IMR-90 (cell line): ENCODE measurements around the gene CLDN24. TPM values are rescaled to one million over a fixed set of nuclear protein-coding genes. Genes with fewer than 3 reads are reported as not detected.

ENCODE experiments used
- ATAC-seq: fragments of 200-7000 bp; cut with Tn5 transposase; 2 replicates; pipeline ENCODE4 v1.9.1; 2020; ENCODE audit warnings: low read depth, mild to moderate bottlenecking, moderate library complexity
- BruUV-seq: library from RNA; stranded (reverse); fragments of 400-500 nt; replicated peaks from 2 replicates; lab custom pipeline; 2021; lab: Mats Ljungman, UMichigan
- CTCF ChIA-PET: fragments of 300-600 bp; formaldehyde crosslinking; extraction: SDS; loops from one replicate; lab custom pipeline; 2021; ENCODE audit warnings: antibody characterized with exemption; lab: Yijun Ruan, JAX
- POLR2A ChIA-PET: fragments of 300-600 bp; sonication (Branson Sonifier 250); formaldehyde crosslinking; loops from one replicate; lab custom pipeline; 2022; ENCODE audit warnings: antibody characterized with exemption; ENCODE audit not compliant: unreplicated experiment; lab: Charles Lee
- DNase-seq: peaks from one replicate; pipeline ENCODE4 v3.0.0; 2013
- H2AFZ ChIP-seq: replicated peaks from 2 replicates; pipeline ENCODE3; 2013; ENCODE audit warnings: low read length, mild to moderate bottlenecking; ENCODE audit not compliant: poor library complexity
- H2AK5ac ChIP-seq: 2 replicates; pipeline ENCODE4 v1.6.1; 2013; ENCODE audit warnings: low read depth, low read length, inconsistent platforms
- H2AK9ac ChIP-seq: replicated peaks from 2 replicates; pipeline ENCODE3; 2013; ENCODE audit warnings: mild to moderate bottlenecking, low read depth, low read length, moderate library complexity; ENCODE audit not compliant: poor library complexity
- H2BK120ac ChIP-seq: 2 replicates; pipeline ENCODE4 v1.6.1; 2013; ENCODE audit warnings: low read depth, low read length, inconsistent platforms
- H2BK15ac ChIP-seq: 3 replicates; pipeline ENCODE4 v1.6.1; 2013; ENCODE audit warnings: low read depth, low read length, inconsistent platforms
- H2BK20ac ChIP-seq: 2 replicates; pipeline ENCODE4 v1.6.1; 2013; ENCODE audit warnings: low read depth, mild to moderate bottlenecking, inconsistent platforms, low read length, moderate library complexity
- H2BK5ac ChIP-seq: 2 replicates; pipeline ENCODE4 v1.6.1; 2013; ENCODE audit warnings: mild to moderate bottlenecking, low read depth, low read length, inconsistent platforms; ENCODE audit not compliant: poor library complexity, severe bottlenecking
- H3K14ac ChIP-seq: replicated peaks from 2 replicates; pipeline ENCODE4 v1.6.1; 2013; ENCODE audit warnings: low read depth, low read length, inconsistent platforms
- H3K18ac ChIP-seq: 2 replicates; pipeline ENCODE4 v1.6.1; 2013; ENCODE audit warnings: low read depth, low read length, control low read depth
- H3K23ac ChIP-seq: 2 replicates; pipeline ENCODE4 v1.6.1; 2013; ENCODE audit warnings: low read depth, low read length, inconsistent platforms
- H3K27ac ChIP-seq: 2 replicates; pipeline ENCODE4 v1.5.1; 2013; ENCODE audit warnings: mild to moderate bottlenecking, control low read depth, low read length; ENCODE audit not compliant: insufficient read depth
- H3K27me3 ChIP-seq: 2 replicates; pipeline ENCODE4 v1.6.1; 2013; ENCODE audit warnings: low read length; ENCODE audit not compliant: control insufficient read depth, insufficient read depth
- H3K36me3 ChIP-seq: 2 replicates; pipeline ENCODE4 v1.6.1; 2013; ENCODE audit warnings: low read length, mixed read lengths; ENCODE audit not compliant: control insufficient read depth, insufficient read depth
- H3K4ac ChIP-seq: 2 replicates; pipeline ENCODE4 v1.6.1; 2013; ENCODE audit warnings: low read depth, low read length, inconsistent platforms
- H3K4me1 ChIP-seq: 2 replicates; pipeline ENCODE4 v1.6.1; 2013; ENCODE audit warnings: low read length, mixed read lengths; ENCODE audit not compliant: control insufficient read depth, insufficient read depth
- H3K4me2 ChIP-seq: 2 replicates; pipeline ENCODE4 v1.6.1; 2013; ENCODE audit warnings: low read depth, mild to moderate bottlenecking, control low read depth, low read length, moderate library complexity
- H3K4me3 ChIP-seq: 2 replicates; pipeline ENCODE4 v1.5.1; 2013; ENCODE audit warnings: low read depth, mild to moderate bottlenecking, control low read depth, low read length, moderate library complexity; ENCODE audit not compliant: insufficient read depth
- H3K56ac ChIP-seq: 2 replicates; pipeline ENCODE4 v1.6.1; 2013; ENCODE audit warnings: low read length, inconsistent platforms; ENCODE audit not compliant: insufficient read depth; ENCODE audit errors: extremely low read depth
- H3K79me1 ChIP-seq, 2 experiments: 2 replicates each; pipeline ENCODE4 v1.6.1; 2013; ENCODE audit warnings: low read length in 2 of 2, inconsistent platforms in 1 of 2, low read depth in 1 of 2
- H3K9ac ChIP-seq: 2 replicates; pipeline ENCODE4 v1.6.1; 2013; ENCODE audit warnings: low read depth, low read length, control low read depth
- H3K9me1 ChIP-seq: 2 replicates; pipeline ENCODE4 v1.6.1; 2013; ENCODE audit warnings: low read length, inconsistent platforms; ENCODE audit not compliant: insufficient read depth
- H3K9me3 ChIP-seq: 2 replicates; pipeline ENCODE4 v1.6.1; 2013; ENCODE audit warnings: low read length; ENCODE audit not compliant: control insufficient read depth, insufficient read depth
- H4K20me1 ChIP-seq: 2 replicates; pipeline ENCODE4 v1.6.1; 2013; ENCODE audit warnings: low read length, inconsistent platforms; ENCODE audit not compliant: insufficient read depth
- H4K5ac ChIP-seq: 2 replicates; pipeline ENCODE4 v1.6.1; 2013; ENCODE audit warnings: mild to moderate bottlenecking, low read depth, low read length, control low read depth
- H4K8ac ChIP-seq, 2 experiments: 2 replicates each; pipeline ENCODE4 v1.6.1; 2013; ENCODE audit warnings: low read depth in 2 of 2, low read length in 2 of 2, control low read depth in 1 of 2, inconsistent platforms in 1 of 2
- H4K91ac ChIP-seq: 2 replicates; pipeline ENCODE4 v1.6.1; 2013; ENCODE audit warnings: low read depth, low read length, inconsistent platforms; ENCODE audit not compliant: insufficient read depth
- FOS ChIP-seq: fragments of 150-350 bp; IDR thresholded peaks from 2 replicates; pipeline ENCODE4 v1.6.1; 2016; ENCODE audit warnings: low read depth, low read length
- MAFK ChIP-seq: IDR thresholded peaks from 2 replicates; pipeline ENCODE4 v1.6.1; 2012; ENCODE audit warnings: low read depth, low read length, improper control_type of control experiment
- RAD21 ChIP-seq: IDR thresholded peaks from 2 replicates; pipeline ENCODE4 v1.6.1; 2012; ENCODE audit warnings: low read length, improper control_type of control experiment
- WGBS, 2 experiments: methylation state at CpG; one replicate each; pipeline versions ENCODE4 v1.1.5 to v1.1.7; 2013; ENCODE audit warnings: missing lambda C conversion rate in 2 of 2; ENCODE audit not compliant: insufficient read length in 1 of 2; ENCODE audit errors: extremely low coverage in 2 of 2; 5-methylcytosine and 5-hydroxymethylcytosine counted together
- dilution Hi-C: fragments of 300-500 bp; cut with HindIII; formaldehyde crosslinking; loops from one replicate; pipeline ENCODE4 v1.14.3; 2018; ENCODE audit warnings: low sequenced_read_pairs; ENCODE audit not compliant: unreplicated experiment
- in situ Hi-C: fragments of 300-500 bp; cut with MboI; formaldehyde crosslinking; loops from 3 replicates; pipeline ENCODE4 v1.14.3; 2019; ENCODE audit warnings: low sequenced_read_pairs, inconsistent platforms, mixed read lengths
- intact Hi-C: fragments of 100-400 bp; cut with micrococcal nuclease; formaldehyde crosslinking; loops from 2 replicates; pipeline ENCODE4 v1.10.0; 2022
- polyA plus RNA-seq, 3 experiments: library from polyadenylated mRNA; depleted of rRNA; stranded (reverse); fragments of >200 nt; gene quantifications; 2 replicates each; pipeline ENCODE4 v1.2.3, GENCODE V29; 2012; ENCODE audit warnings: low replicate concordance in 1 of 3
- total RNA-seq: library from RNA; depleted of rRNA; stranded (reverse); fragments of >200 nt; gene quantifications from 2 replicates; pipeline ENCODE4 v1.2.3, GENCODE V29; 2012

Gene CLDN24
- total and polyA plus RNA-seq, 2 of the 4 experiments (the other 2 are of a cell fraction): not detected

DNA sequence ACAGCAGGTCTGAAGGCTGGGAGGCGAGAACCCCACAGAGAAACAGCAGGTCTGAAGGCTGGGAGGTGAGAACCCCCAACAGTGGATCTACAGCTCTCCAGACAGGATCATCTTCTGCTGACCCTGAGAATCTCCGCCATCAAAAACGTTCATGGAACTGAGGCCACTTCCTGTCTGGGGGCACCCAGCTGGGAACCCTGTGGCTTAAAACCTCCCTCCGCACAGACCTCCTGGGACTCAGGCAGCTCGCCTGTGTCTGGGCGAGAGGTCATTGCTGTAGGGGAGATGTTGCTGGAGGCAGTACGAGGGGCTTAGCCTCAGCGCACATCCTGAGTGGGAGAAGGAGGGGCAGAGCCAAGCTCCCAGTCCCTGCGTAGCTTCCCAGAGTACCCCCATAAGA is 15.1 kb upstream of the CLDN24 start:
- H2AK5ac ChIP-seq: peak overlapping the region; percentile 56
- CTCF ChIA-PET: no interaction called here
- peak overlapping the region; percentile 4; the same call in 1 of the 2 replicates for H4K91ac ChIP-seq
- no peaks in the 10 kb centered on the region for H4K20me1 ChIP-seq
- ATAC-seq (no peak), DNase-seq (no peak)
- H2AFZ ChIP-seq: no peak overlapping the region
- H3K9me3 ChIP-seq: no peaks in the 10 kb centered on the region
- no peak overlapping the region for H4K8ac ChIP-seq
- H3K4me2 ChIP-seq: no peak overlapping the region
- peak overlapping the region; percentile 52; the same call in 1 of the 2 replicates for H2BK120ac ChIP-seq
- H3K4me3 ChIP-seq: no peak overlapping the region
- no peak overlapping the region for H3K56ac ChIP-seq
- H2AK9ac ChIP-seq: peak overlapping the region; percentile 45
- H3K27ac ChIP-seq: no peak overlapping the region
- H3K4ac ChIP-seq: peak overlapping the region; percentile 35
- no peak overlapping the region for H2BK15ac ChIP-seq
- no peak overlapping the region for H3K18ac ChIP-seq
- 75% methylated on average over 2 of the region's 9 CpGs; no CpG with 5 or more reads in 1 of the 2 experiments for WGBS, 2 experiments
- H4K5ac ChIP-seq: no peak overlapping the region
- H3K79me1 ChIP-seq: no peaks in the 10 kb centered on the region
- dilution Hi-C loops: no loop called here
- peaks cover 7% of the 10 kb centered on the region for H3K9me1 ChIP-seq
- BruUV-seq: no TSS peak
- H3K14ac ChIP-seq: no peak overlapping the region
- no peak overlapping the region for H3K9ac ChIP-seq
- no peak for TF ChIP-seq RAD21
- TF ChIP-seq FOS: no peak
- TF ChIP-seq MAFK: no peak
- H3K4me1 ChIP-seq: peaks cover 6% of the 10 kb centered on the region
- H2BK20ac ChIP-seq: peak overlapping the region; percentile 14; the same call in 1 of the 2 replicates
- H3K23ac ChIP-seq: no peak overlapping the region
- POLR2A ChIA-PET: no interaction called here
- H3K27me3 ChIP-seq: no peaks in the 10 kb centered on the region
- intact Hi-C loops: no loop called here
- no peaks in the 10 kb centered on the region for H3K36me3 ChIP-seq
- H2BK5ac ChIP-seq: no peak overlapping the region
- in situ Hi-C loops: no loop called here
